H54 (cell line): Measurements from ENCODE around the gene C16orf92.

Experiments used
- DNase-seq: peaks from one replicate; pipeline ENCODE4 v3.0.0; 2011; ENCODE audit warnings: low spot score, mixed read lengths; ENCODE audit not compliant: insufficient read length
- FAIRE-seq: peaks from 3 replicates; lab custom pipeline; 2011; peaks lifted over from hg19 to GRCh38; lab: Jason Lieb, UNC
- POLR2A ChIP-seq: IDR thresholded peaks from 2 replicates; pipeline ENCODE4 v1.6.1; 2011; ENCODE audit warnings: low read depth, mild to moderate bottlenecking, low read length

C16orf92 gene

DNA sequence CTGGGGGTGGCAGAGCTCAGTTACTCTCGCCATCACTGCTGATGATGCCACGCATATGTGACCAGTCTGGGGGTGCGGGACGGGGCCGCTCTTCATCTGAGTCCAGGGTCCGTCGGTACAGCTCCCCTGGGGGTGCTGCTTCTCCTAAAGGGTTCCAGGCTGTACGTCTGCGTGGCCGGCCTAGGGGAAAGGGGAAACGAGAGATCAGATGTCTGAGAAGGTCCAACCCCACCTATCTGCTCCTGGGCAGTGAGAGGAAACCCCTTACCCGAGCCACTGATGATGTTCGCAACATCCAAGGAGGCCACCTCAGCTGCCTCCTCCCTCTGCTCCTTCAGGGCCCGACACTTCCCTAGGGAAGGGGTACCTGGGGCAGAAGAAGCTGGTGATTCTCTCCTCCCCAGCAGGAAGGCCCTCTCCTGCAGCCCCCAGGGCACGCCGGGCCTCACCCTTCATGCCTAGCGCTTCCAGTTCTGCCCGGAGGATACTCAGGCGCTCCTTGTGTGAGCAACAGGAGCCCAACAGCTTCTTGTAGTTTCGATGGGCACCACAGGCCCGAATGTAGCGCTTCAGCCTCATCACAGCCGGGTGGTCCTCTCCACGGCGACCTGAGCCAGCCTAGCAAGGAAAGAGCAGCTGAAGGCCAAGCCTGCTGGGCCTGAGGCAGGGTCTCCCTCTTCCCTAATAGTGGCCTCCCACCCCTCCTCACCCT lies 29.7 kb upstream of the C16orf92 start:
- FAIRE-seq (no peak), DNase-seq (no peak)
- no peak for TF ChIP-seq POLR2A

DNA sequence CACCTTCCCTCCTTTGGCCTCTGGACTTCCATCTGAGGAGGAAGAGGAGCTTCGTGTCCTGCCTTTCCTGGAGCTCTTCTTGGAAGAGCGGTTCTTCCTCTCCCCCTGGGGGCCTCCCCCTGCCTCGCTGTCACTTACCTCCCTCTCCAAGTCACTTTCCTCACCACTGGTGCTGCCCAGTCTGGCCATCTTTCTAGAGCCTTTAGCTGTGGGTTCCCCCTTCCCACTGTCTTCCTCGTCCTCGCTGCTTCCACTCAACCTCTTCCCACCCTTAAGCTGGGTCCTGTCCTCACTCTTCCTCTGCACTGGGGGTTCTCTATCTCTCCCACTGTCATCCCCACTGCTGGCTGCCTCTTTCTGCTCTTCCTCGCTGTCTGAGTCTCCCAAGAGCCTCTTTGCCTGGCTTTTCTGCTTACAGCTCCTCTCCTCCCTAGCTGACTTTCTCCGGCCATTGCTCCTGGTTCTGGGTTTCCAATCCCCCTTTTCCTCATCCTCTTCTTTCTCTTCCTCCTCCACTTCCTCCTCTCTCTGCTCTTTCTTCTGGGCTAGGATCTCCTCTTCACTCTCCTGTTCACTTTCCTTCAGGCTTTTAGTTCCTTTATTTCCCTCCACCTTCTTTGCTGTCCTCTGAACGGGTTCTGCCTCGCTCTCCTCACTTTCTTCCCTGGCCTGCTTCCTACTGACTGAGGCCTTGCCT lies 28.9 kb upstream of the C16orf92 start:
- DNase-seq (no peak), FAIRE-seq (no peak)
- TF ChIP-seq POLR2A: no peak

DNA sequence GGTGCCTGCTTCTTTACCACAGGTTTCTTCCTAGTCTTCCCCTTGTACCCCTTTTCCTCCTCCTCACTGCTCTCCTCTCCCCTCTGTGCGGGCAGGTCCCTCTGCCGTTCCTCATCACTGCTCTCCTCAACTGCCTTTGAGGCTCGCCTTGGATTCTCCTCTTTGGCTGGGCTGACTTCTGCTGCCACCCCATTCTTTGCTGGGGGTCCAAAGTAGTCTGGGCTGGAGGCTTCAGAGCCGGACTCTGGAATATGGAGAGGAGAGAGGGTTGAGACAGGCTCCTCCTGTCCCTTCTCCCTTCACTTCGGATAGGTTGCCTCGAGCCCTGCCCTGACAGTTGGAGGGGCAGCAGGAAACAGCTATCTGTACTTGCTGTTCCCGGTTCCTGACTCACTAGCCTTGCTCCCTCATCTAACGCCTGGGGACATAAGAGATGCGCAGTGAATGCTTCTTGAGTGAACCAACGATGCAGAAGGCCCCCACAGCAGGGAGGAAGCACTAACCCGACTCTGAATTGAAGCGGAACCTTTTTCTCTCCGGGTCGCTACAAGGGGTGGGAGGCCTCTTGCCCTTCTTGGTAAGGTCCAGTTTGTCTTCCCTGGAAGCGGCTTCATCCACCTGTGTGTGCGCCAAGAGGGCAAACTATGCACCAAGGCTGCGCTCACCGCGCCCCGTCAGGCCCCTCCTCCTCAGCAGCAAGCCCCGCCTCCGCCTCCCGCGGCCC lies 28.2 kb upstream of the C16orf92 start:
- DNase-seq: no peak
- no peak for TF ChIP-seq POLR2A
- no peak for FAIRE-seq

DNA sequence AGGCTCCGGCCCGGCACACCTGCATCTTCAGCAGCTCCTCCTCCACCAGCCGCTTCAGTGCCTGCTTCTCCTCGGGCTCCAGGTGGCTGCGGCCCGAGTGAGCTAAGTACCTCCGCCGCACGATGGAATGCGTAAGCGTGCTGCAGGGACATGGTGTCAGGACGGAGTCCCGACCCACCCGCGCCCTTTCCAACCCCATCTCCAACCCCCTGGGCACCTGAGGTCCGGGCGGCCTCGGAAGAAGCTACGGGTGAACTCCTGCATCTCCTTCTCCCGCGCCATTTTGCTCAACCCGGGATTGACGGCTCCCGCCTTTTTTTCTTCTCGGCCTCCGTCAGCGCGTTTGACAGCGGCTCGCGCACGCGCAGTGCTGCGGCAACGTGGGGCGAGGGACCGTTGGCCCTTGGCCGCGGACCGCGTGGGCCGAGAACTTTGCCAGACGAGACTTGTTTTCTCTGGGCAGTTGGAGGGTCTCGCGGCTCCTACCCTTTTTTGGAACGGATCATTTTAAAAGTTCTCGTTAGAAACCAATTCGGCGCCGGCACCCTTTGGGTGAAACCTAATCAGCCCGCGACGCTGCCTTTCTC lies 27.6 kb upstream of the C16orf92 start, which contains the start of gene HIRIP3:
Gene HIRIP3 (minus strand): TSS at position 294 of the 587 bp plus-strand sequence. CDS start 12 bp downstream, at position 282.
- peak; percentile 48; the same call in 1 of the 2 replicates for TF ChIP-seq POLR2A
- peak; percentile 82 for DNase-seq
- no peak for FAIRE-seq

DNA sequence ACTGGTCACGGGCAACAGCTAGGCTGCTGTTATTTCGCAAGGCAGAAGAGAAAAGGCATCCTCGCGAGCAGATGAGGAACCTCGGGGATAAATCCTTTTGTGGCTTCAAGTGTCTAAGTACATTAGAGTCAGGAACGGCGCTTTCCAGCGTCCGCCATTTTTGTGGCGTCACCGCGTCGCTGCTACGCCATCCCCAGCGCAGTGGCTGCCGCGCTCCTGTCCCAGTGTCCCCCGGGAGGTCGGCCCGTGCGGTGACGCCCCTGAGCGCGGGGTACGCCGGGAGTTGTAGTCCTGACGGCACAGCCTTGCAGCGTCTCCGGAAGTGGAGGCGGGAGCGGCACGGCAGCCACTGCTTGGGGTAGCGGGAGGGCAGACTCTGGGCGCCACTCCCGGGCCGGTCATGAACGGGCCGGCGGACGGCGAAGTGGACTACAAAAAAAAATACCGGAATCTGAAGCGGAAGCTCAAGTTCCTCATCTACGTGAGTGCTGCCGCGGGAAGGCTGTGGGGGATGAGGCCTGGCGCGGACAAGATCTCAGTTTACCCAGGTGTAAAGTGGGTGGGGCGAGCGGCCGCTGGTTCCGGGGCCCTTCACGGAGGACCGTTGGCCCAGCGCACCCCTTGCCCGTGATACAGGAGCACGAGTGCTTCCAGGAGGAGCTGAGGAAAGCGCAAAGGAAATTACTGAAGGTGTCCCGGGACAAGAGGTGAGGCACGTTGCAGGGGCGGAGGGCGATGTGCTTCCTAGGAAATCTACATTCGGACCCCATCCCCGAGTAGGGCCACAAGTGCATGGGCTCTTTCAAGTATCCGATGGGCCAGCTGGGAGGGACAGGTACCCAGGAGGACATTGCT lies 26.9 kb upstream of the C16orf92 start, which contains the start of gene INO80E:
Gene INO80E (plus strand): TSS at position 331 of the 855 bp plus-strand sequence. CDS start 70 bp downstream, at position 401.
- peak; percentile 99 for DNase-seq
- no peak for FAIRE-seq
- TF ChIP-seq POLR2A: peak; percentile 64

DNA sequence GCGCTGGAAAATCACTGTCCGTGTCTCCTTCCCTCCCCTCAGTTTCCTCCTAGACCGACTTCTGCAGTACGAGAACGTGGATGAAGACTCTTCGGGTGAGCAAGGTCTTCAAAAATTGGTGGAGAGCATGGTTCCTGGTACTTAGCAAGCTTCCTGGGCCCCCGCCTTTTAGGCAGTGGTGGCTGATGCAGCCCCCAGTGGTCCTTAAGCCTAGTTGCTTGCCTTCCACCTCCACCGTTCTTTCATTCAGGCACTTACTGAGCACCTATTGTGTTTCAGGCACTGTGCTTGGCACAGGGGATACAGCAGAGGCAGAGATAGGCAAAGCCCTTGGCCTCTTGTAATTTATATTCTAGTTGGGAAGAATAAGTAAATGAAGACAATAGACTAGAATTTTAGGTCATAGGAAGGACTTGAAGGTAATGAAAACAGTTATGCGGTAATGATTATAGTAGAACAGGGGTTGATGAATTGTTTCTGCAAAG lies 26.2 kb upstream of the C16orf92 start:
- DNase-seq (no peak), FAIRE-seq (no peak)
- TF ChIP-seq POLR2A: no peak

DNA sequence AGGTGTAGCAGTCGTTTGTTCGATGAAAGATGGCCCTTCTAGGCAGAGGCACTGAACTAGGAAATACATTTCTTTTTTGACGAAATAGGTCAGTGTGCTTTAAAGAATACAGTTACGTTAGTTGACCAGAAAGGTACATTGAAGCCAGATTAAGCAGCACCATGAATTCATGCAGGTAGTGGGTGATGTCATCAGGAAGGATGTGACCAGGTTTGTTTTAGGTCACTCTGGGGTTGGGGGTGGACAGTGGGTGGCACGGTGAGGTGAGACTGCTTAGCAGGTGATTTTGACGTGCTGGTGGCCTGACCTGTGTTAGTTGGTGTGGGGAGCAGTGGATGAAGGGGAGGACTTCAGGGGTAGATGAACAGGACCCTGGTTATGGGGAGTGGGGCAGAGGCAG lies 23.4 kb upstream of the C16orf92 start:
- TF ChIP-seq POLR2A: no peak
- no peak for DNase-seq
- FAIRE-seq: no peak

DNA sequence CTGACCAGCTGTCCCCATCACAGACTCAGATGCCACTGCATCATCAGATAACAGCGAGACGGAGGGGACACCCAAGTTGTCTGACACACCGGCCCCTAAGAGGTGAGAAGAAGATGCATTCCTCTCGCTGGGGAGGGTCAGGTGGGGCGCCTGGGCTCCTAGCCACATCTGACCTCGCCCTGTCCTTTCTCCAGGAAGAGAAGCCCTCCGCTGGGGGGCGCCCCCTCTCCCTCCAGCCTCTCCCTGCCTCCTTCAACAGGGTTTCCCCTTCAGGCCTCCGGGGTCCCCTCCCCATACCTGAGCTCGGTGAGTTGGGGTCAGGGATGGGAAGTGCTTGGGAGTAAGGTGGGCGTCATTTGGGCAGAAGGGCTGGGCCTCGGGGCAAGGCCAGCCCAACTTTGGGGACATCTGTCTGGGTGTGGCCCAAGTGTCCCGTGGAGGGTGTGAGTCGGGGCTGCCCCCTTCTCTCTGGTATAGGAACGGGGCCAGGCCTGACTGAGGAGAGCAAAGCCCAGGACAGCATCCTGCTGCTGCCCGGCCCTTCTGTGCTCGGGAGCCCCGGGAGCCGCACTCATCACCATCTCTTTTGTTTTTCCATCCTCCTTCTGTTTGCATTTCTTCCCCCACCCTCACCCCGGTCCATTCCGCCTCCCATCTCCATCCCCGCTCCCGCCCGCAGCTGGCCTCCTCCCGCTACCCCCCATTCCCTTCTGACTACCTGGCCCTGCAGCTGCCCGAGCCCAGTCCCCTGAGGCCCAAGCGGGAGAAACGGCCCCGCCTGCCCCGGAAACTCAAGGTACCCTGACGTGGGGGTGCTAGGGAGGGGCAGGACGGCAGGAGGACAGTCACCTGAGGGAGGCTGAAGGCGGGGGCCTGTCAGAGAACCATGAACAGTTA lies 22.0 kb upstream of the C16orf92 start:
- FAIRE-seq: no peak
- TF ChIP-seq POLR2A: no peak
- DNase-seq: no peak

DNA sequence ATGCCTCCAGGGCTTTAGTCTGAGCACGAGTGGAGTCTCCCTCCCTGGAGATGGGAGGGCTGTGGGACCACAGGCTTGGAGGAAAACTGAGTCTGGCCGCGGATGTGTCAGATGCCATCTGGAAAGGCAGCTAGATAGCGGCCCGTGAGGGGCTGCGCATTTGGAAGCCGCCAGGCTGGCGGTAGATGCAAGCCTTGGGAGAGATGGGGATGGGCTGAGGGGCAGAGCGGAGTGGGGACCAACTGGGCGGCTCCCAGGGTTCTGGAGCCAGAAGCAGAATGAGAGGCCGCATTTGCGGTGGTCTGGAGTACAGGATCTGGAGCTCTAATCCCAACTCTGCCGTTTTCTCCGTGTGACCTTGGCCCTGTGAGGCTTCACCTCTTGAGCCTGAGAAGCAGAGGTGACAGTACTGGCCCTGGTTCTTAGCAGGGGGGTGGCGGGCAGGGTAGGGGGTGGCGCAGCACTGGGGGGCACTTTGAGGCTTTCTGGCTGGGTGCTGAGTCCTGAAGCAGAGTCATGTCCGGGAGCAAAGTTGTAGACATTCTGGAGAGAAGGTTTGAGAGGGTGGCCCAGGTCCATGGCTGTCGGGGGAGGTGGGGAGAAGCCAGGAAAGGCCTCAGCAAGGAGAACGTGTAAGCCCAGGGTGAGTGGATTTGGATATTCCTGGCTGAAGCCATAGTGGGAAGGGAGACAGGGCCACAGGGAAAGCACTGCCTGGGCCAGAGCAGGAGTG lies 20.2 kb upstream of the C16orf92 start:
- TF ChIP-seq POLR2A: no peak
- FAIRE-seq (no peak), DNase-seq (no peak)

DNA sequence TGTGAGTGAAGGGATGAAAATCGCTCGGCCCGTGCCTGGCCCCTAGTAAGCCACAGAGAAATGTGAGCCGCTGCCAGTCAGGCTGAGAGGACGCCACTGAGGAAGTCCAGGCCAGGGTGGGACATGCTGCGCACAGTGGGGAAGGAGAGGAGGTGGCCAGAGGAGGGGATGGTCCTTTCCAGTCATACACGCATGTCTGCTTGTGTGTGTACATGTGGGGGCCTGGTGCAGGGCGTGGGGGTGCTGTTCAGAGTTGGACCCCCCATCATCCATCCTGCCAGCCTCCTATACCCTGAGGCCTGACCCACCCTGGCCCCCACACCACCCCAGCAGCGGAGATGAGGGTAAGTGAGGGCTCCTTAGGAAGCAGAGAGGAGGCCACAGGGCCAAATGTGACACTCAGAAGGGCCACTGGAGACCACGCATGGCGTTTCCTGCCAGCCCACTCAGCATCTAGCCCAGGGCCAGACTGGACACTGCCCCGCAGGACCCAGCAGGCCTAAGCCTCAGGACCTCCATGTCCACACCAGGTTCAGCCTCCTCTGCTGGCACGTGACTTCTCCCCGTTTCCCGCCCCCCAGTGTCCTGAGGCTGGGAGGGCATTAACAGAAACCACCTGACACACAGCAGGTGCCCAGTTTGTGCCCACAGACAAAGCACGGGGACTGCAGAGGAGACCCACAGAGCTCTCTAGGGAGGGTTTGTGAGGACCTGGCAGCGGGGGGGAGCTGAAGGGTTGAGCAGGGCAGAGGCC lies 19.2 kb upstream of the C16orf92 start:
- no peak for TF ChIP-seq POLR2A
- no peak for DNase-seq
- no peak for FAIRE-seq

DNA sequence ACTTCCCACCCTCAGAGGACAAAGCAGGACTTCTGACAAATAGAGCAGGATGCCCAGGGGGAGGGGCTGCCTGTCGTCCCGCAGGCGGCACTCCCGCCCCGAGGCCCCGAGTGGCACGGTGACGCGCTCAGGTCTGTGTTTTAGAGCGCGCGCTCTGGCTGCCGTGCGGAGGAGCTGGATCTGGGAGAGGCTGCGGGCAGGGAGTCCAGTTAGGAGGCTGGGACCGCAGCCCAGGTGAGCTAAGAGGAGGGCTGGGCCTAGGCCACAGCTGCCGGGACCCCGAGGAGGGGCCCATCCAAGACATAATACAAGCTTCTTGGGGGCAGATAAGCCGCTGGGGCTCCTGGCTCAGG lies 18.6 kb upstream of the C16orf92 start:
- no peak for DNase-seq
- TF ChIP-seq POLR2A: no peak
- no peak for FAIRE-seq
